NCI-H187 (cell line): ENCODE measurements around the gene LRRK1.
"Not testable (repeated sequence)": the region's sequence is repeated elsewhere in the genome, so short reads cannot be mapped to it uniquely, and the experiment has no call there.

Experiments used
- DNase-seq, 2 experiments: peaks; one replicate each; lab custom pipeline; 2025; lab: John Stamatoyannopoulos, UW

The LRRK1 gene

GRCh38 chr15:101095796-101096406 is 176.7 kb downstream of the LRRK1 start:
- not testable (repeated sequence) for DNase-seq

GRCh38 chr15:101097111-101097510 is 178.0 kb downstream of the LRRK1 start:
- no peak for DNase-seq

DNA sequence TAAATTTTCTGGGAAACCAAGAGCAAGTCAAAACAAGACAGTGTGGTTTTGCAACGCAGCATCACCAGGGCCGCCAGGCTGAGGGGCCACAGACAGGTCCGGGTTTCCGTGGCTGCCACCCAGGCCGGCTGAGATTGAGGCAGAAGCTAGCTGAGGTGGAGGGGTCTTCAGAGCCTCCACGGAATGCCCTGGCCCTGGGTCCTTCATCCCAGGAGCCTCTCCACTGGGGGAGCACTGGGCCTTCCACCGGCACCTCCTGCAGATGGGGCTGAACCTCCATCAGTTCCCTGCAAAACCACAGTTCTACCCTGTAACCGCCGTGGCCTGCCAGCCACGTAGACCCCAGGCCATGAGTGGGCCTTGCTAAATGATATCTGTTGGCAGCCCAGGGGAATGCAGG is 180.0 kb downstream of the LRRK1 start:
- no peak for DNase-seq

DNA sequence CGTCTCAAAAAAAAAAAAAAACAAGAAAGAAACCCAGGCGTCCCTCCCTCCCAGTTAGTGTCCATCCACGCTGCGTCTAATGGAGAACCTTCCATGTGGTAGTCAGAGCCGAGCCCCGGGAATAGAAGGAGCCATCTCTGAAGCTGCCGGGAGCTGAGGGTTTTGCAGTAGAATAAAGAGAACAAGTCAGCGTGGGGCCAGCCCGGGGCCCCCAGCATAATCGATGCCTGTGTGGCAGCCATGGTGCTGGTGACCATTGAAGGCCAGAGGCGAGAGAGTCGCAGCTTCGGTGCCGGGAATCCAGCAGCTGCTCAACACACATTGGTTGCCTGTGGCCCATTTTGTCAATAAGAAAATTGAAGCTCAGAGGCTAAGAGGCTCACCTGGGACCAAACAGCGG is 181.0 kb downstream of the LRRK1 start:
- no peak for DNase-seq

DNA sequence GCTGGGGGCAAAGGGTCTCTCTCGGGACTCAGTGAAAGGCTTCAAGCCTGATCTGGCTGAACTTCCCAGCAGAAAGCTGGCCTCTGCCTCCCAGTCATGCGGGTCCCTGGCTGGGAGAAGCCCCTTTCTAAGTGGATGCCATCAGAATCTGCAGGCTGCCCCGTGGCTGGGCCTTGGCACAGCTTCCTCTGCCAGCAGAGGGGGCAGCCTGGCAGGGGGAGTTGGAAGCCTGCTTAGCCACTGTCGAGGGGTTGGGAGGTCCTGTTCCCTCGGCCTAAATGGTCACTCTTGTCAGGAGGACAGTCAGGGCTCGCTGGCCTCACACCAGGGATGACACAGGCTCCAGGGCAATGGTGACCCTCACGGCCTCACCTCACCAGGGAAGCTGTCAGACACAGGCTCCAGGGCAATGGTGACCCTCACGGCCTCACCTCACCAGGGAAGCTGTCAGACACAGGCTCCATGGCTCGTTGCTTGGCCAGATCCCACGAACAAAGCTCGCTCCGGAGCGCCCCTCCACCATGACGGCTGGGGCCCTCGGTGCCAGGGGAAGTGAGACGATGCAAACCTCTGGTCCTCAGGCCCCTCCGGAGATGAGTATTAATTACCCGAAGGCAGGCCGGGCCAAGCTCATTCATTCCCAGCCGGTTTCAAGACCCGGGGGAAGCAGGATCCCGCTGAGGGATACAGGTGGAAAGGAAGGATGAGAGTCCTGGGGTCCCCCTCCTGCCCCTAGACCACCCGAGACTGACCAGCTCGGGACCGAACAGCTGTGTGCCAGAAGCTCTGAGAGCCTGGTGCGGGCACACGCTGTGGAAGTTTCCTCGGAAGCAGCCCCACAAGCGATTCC is 181.7 kb downstream of the LRRK1 start:
- no peak for DNase-seq

DNA sequence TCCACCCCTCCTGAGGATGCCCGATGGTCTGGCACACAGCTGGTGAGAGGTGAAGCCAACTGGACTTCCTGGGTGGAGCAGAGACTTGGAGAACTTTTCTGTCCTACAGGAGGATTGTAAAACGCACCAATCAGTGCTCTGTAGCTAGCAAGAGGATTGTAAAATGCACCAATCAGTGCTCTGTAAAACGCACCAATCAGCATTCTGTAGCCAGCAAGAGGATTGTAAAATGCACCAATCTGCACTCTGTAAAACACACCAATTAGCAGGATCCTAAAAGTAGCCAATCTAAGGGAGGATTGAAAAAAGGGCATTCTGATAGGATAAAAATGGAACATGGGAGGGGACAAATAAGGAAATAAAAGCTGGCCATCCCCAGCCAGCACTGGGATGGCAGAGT is 182.5 kb downstream of the LRRK1 start:
- no peak for DNase-seq

- no peak for DNase-seq
Measured at GRCh38 chr15:101102746-101103145, 183.6 kb downstream of the LRRK1 start.

DNA sequence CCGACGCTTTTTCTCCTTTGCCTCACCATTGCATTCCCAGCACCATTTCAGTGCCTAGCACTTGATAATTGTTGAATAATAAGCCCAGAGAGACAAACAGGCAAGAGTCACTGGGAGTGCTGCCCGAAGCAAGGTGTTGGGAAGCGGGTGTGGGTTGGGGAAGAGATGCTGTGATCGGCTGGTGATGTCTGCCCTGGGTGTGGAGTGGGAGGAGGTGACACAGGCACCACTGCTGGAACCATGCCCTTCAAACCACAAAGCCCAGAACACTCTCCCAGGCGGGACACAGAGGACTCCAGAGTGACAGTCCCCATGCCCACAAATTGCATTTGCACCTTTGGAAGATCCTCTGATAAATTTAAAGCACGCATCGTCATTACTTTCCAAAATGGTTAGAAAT is 184.4 kb downstream of the LRRK1 start:
- DNase-seq: no peak

GRCh38 chr15:101104141-101104540 is 185.0 kb downstream of the LRRK1 start:
- DNase-seq: no peak

DNA sequence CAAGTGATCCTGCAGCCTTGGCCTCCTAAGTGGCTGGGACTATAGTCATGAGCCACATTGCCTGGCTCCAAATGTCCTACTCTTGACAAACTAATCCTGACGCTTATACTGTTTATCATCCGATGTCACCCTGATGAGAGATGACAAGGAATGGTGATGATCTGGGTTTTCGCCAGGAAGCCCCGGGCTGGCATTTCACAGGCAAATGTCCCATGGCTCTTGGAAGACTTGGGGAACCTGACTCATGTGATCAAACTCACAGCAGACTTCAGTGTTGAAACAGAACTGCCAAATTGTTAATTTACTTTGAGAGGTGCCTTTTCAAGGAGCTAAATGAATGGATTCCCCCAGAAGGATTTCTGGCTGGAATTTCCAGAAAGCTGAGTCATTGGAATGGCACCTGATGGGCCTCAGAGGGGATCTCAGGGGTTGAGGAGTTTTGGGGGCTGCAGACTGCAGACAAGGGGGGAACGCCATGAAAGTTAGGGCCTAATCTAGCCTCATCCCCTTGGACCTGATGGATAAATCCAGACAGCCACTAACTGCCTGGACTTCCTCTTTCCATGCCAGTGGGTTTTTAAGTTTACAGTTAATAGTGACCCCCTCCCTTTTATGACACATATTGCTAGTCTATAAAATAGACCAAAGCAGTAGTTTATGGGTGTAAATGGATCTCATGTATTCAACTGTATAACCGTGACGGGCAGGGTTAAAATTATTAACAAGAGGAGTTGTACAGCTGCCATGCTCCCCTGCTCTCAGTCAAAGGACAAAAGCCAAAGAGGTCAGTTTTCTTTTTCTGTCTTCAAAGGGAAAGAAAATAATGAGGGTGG is 186.1 kb downstream of the LRRK1 start:
- no peak for DNase-seq

DNA sequence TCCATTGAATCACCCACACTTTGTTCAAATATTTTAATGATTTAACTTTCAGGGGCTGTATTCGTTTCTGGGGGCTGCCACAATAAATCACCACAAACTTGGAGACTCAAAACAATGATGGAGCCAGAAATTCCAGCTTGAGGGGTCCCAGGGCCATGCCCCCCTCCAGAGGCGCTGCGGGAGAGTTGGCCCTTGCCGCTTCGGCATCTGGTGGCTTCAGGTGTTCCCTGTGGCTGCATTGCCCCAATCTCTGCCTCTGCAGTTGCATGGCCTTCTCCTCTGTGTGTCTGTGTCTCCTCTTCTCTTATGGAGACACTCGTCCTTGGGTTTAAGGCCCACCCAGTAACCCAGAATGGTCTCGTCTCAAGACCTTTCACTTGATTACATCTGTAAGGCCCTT is 187.9 kb downstream of the LRRK1 start:
- DNase-seq: no peak

DNA sequence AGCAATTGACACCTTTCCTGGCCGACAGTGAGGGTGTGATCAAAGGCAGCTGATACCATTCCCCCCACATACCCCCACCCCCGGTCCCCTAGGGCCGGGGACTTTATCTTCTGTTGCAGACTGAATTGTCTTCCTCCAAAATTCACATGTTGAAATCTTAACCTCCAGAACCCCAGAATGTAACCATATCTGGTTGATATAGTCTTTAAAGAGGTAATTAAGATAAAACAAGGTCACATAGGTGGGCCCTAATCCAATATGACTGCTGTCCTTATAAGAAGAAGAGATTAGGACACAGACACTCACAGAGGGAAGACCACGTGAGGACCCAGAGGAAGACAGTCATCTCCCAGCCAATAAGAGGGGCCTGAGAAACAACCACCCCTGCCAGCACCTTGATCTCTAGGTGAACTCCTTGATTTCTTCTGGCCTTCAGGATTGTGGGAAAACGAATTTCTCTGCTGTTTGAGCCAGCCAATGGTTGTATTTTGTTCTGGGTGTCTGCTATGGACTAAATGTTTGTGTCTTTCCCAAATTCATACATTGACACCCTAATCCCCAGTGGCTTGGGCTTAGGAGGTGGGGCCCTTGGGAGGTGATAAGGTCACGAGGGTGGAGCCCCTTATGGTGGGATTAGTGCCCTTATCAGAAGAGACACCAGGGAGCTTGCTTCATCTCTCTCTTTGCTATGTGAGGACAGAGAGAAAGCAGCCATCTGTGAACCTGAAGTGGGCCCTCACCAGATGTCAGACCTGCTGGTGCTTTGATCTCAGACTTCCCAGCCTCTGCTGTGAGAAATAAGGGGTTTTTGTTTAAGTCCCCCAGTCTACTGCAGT is 188.7 kb downstream of the LRRK1 start:
- DNase-seq: no peak

GRCh38 chr15:101108461-101108775 is 189.3 kb downstream of the LRRK1 start:
- no peak for DNase-seq

GRCh38 chr15:101108791-101109190 is 189.6 kb downstream of the LRRK1 start:
- no peak for DNase-seq

DNA sequence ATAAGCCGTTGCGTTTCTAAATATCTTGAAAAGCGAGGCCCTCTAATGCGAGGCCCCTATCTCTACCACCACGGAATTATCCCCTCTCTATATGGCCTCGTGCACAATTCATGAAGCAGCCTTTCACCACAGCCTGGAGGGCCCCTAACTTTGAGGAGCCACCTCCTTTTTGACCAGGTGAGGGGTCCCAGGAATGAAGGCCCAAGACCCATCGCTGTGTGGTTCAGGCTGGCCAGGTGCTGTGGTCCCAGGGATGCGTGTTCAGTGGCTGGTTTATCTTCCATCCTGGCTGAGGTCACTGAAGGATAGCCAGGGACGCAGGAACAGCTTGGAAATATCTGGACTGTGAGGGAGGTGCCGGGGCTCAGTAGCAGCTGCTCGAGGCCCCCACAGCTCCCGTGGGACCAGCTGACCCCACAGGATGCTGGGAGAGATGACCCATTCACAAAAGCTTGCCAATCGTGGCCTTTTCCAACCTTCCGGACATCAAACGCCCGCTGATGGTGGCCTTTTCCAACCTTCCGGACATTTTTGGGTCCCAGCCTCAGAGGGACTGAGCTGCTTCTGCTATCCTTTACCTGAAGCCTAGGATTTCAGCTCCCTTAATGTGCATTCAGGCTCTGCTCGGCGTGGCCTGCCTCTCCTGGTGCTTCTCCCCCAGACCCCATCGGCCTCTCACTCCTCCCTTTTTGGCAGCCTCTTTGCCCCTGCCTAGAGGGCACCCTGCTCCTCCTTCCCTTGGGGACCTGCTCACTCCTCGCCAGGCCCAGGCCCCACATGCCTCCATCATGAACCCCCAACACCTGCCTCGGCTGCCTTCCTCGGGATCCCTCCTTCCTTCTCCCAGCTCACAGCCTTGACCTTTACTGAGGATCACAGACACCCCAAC is 191.8 kb downstream of the LRRK1 start:
- DNase-seq: no peak

DNA sequence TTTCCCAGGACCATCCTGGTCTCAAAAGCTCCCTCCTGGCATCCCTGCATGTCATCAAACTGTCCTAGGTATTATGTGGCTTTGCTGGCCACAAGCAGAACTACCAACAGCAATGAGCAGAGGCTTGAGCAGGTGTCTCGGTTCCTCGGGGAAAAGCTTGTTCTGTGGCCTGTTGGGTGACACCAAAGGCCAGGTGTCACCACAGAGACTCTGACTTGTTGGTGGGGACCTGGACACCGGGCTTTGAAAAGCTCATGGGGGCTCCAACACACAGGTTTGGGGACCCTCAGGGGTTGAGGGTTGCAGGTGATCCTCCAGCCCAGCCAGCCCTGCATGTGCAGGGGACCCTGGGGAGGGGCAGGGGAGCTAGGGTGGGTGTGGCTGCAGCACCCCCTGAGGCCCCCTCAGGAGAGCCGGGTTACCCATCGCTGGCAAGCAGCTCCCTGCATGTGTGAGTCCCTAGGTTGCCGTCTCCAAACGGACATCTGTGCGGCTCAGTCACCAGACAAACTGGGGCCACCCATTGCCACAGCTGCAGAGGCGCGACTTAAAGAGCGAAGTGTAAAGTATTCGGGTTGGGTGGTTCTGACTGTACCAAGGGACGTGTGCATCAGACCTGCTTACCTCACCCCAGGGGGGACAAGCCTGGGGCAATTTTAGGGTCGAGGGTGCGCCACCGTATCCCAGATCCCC is 192.6 kb downstream of the LRRK1 start:
- DNase-seq: no peak

DNA sequence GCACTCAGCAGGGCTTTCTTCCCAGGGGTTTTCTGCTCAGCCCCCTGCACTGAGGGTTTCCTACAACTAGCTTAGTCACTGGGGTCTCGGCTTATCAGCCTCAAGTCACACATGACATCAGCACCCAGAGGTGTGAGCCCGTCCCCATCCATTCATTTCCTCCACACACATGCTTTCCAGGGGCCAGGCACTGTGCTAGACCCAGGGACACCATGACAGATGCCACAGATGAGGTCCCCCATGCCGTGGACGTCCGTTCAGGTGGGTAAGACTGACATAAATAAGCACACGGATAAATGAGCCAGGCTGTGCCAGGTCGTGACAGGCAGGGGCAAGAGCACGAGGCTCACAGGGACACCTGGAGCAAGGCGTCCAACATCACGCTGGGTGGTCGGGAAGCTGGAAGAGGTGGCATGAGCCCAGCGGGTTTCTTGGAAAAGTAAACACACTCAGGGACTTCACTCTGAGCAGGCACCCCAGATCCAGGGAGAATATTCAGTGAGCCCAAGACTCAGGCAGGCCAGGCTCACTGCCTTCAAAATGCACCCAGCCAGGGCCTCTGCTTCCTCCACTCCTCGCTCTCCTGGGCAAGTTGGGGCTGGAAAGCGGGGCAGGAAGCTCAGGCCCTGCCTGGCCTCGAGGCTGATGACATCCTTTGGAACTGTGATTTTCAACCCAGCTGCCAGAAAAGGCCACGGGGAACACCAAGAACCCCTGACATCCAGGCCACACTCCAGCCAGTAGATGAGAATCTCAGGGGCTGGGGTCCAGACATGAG is 193.4 kb downstream of the LRRK1 start:
- no peak for DNase-seq

GRCh38 chr15:101113114-101114005 is 194.2 kb downstream of the LRRK1 start:
- DNase-seq: no peak

- DNase-seq: no peak
Measured at GRCh38 chr15:101114166-101114565, 195.0 kb downstream of the LRRK1 start.
